ENCODE measurements around the gene TMEM151A. TPM values are rescaled to one million over a fixed set of nuclear protein-coding genes. Genes with fewer than 3 reads are reported as not detected.
A peak's percentile ranks its signal among the peaks of the same experiment; 100 is the strongest.

The TMEM151A gene
- total RNA-seq, 1 donor = 0.36 TPM

- peak; percentile 58 for DNase-seq (ENCODE audit: insufficient read length, low spot score, missing footprints)
- TF ChIP-seq CTCF (IDR thresholded peaks at IDR 0.05; ENCODE audit: extremely low read depth, low read depth, low read length) = no peak
- Histone ChIP-seq H3K27ac (ENCODE audit: low read depth, low read length) (no peak overlapping the region), H2AFZ (ENCODE audit: low read length) (no peak overlapping the region), H4K20me1 (ENCODE audit: insufficient read depth, low read length) (peaks cover 11% of the 10 kb centered on the region), H3K79me2 (ENCODE audit: insufficient read depth, low read length) (peaks cover 37% of the 10 kb centered on the region), H3K27me3 (ENCODE audit: insufficient read depth, low read length) (no peaks in the 10 kb centered on the region), H3K4me1 (ENCODE audit: insufficient read depth, low read length) (peaks cover 43% of the 10 kb centered on the region), H3K4me3 (ENCODE audit: insufficient read depth, low read length) (no peak overlapping the region), H3K4me2 (ENCODE audit: insufficient read depth, low read length) (no peak overlapping the region), H3K9me3 (ENCODE audit: low read depth, low read length) (no peaks in the 10 kb centered on the region), H3K36me3 (ENCODE audit: insufficient read depth, low read length) (peaks cover 45% of the 10 kb centered on the region)
Observed at GRCh38 chr11:66341502-66342126, 49.9 kb downstream of the TMEM151A start.

GRCh38 chr11:66343176-66343575 is 51.5 kb downstream of the TMEM151A start:
- H3K9me3 ChIP-seq (ENCODE audit: low read depth, low read length) = no peaks in the 10 kb centered on the region
- peaks cover 40% of the 10 kb centered on the region for H3K79me2 ChIP-seq (ENCODE audit: insufficient read depth, low read length)

DNA sequence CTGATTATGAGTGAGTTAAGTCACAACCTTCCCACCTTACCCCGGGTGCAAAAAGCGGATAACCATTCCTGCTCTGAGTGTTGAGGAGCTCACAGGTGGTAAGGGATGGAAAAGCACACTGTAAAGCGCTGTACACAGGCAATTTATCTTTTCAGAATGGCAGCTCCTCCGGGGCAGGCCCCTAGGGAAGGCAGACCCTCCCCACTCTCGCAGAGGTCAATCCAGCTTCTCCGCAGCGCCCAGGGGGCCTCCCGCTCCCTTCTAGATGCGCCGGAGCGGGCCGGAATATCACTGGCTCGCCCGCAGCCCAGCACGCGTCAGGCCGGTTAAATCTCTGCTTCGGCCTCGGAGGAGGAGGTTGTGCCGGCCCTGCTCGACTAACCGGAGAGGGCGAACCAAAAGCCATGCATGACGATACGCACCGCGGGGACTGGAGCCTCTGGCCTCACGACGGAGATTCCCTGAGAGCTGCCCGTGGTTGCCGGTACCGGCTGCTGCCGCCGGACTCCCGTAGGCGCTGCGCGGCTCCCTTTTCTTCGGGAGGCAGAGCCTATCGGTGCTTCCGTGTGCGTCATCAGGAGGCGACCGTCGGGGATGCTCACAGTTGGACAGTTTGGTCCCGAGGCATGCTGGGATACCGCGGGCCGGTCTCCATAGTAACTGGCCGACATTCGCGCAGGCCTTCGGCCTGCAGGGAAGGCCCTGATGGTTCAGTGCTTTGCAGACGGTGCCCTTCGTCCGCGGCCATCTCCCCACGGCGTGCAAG is 53.0 kb downstream of the TMEM151A start, which contains the start of gene BRMS1:
Gene BRMS1, minus strand, starts transcription at position 555 of the 766 bp plus-strand sequence. CDS start 2,870 bp downstream, outside the sequence.
- no peak for TF ChIP-seq CTCF (IDR thresholded peaks at IDR 0.05; ENCODE audit: extremely low read depth, low read depth, low read length)
- Histone ChIP-seq H3K4me3 (ENCODE audit: insufficient read depth, low read length) (peak within 1 kb of the TSS; percentile 95), H3K9me3 (ENCODE audit: low read depth, low read length) (no peaks in the 10 kb centered on the region), H3K27ac (ENCODE audit: low read depth, low read length) (peak within 1 kb of the TSS; percentile 84), H2AFZ (ENCODE audit: low read length) (peak within 1 kb of the TSS; percentile 89), H3K4me1 (ENCODE audit: insufficient read depth, low read length) (peaks cover 30% of the 10 kb centered on the region), H3K4me2 (ENCODE audit: insufficient read depth, low read length) (peak within 1 kb of the TSS; percentile 90), H3K27me3 (ENCODE audit: insufficient read depth, low read length) (no peaks in the 10 kb centered on the region), H3K79me2 (ENCODE audit: insufficient read depth, low read length) (peaks cover 40% of the 10 kb centered on the region), H3K36me3 (ENCODE audit: insufficient read depth, low read length) (peaks cover 29% of the 10 kb centered on the region), H4K20me1 (ENCODE audit: insufficient read depth, low read length) (peaks cover 7% of the 10 kb centered on the region)
- peak; percentile 99 for DNase-seq (ENCODE audit: insufficient read length, low spot score, missing footprints)

More at GRCh38 chr11:66343176-66343575, 51.5 kb downstream of the TMEM151A start:
- peaks cover 30% of the 10 kb centered on the region for H3K4me1 ChIP-seq (ENCODE audit: insufficient read depth, low read length)
- no peak overlapping the region for H3K4me2 ChIP-seq (ENCODE audit: insufficient read depth, low read length)
- H4K20me1 ChIP-seq (ENCODE audit: insufficient read depth, low read length) = peaks cover 7% of the 10 kb centered on the region
- no peak overlapping the region for H3K27ac ChIP-seq (ENCODE audit: low read depth, low read length)
- no peak for DNase-seq (ENCODE audit: insufficient read length, low spot score, missing footprints)
- peaks cover 38% of the 10 kb centered on the region for H3K36me3 ChIP-seq (ENCODE audit: insufficient read depth, low read length)
- no peak overlapping the region for H2AFZ ChIP-seq (ENCODE audit: low read length)
- no peak overlapping the region for H3K4me3 ChIP-seq (ENCODE audit: insufficient read depth, low read length)
- H3K27me3 ChIP-seq (ENCODE audit: insufficient read depth, low read length) = no peaks in the 10 kb centered on the region
- no peak for TF ChIP-seq CTCF (IDR thresholded peaks at IDR 0.05; ENCODE audit: extremely low read depth, low read depth, low read length)

- Histone ChIP-seq H3K4me3 (ENCODE audit: insufficient read depth, low read length) (peak overlapping the region; percentile 95), H3K4me1 (ENCODE audit: insufficient read depth, low read length) (peaks cover 30% of the 10 kb centered on the region), H3K27ac (ENCODE audit: low read depth, low read length) (peak overlapping the region; percentile 84), H3K4me2 (ENCODE audit: insufficient read depth, low read length) (peak overlapping the region; percentile 90), H3K36me3 (ENCODE audit: insufficient read depth, low read length) (peaks cover 24% of the 10 kb centered on the region), H3K27me3 (ENCODE audit: insufficient read depth, low read length) (no peaks in the 10 kb centered on the region), H4K20me1 (ENCODE audit: insufficient read depth, low read length) (peaks cover 7% of the 10 kb centered on the region), H2AFZ (ENCODE audit: low read length) (peak overlapping the region; percentile 75), H3K9me3 (ENCODE audit: low read depth, low read length) (no peaks in the 10 kb centered on the region), H3K79me2 (ENCODE audit: insufficient read depth, low read length) (peaks cover 40% of the 10 kb centered on the region)
- DNase-seq (ENCODE audit: insufficient read length, low spot score, missing footprints) = no peak
- TF ChIP-seq CTCF (IDR thresholded peaks at IDR 0.05; ENCODE audit: extremely low read depth, low read depth, low read length) = no peak
Observed at GRCh38 chr11:66345316-66345649, 53.6 kb downstream of the TMEM151A start.
